Measurements from ENCODE around the gene EXD3.
"Not testable (repeated sequence)": the region's sequence is repeated elsewhere in the genome, so short reads cannot be mapped to it uniquely, and the experiment has no call there.

The EXD3 gene

GRCh38 chr9:137422604-137423513 lies at the start of gene EXD3, which contains the start of gene NOXA1:
Gene EXD3, minus strand, starts transcription at chr9:137423162. Its CDS starts 27,805 bp downstream, at chr9:137395357.
Gene NOXA1, plus strand, starts transcription at chr9:137423393. Its CDS starts 137 bp downstream, at chr9:137423530.
- DNase-seq (ENCODE audit: low spot score) = peak; percentile 94

- no peak for DNase-seq (ENCODE audit: low spot score)
These were observed 47.8 kb upstream of the EXD3 start for GRCh38 chr9:137470785-137471184.

- DNase-seq (ENCODE audit: low spot score) = no peak
These were observed 44.9 kb upstream of the EXD3 start for GRCh38 chr9:137467896-137468295.

GRCh38 chr9:137467161-137467581 lies 44.2 kb upstream of the EXD3 start:
- no peak for DNase-seq (ENCODE audit: low spot score)

- DNase-seq (ENCODE audit: low spot score) = not testable (repeated sequence)
These were observed 43.6 kb upstream of the EXD3 start for GRCh38 chr9:137466389-137467085.

GRCh38 chr9:137465720-137466388 lies 42.9 kb upstream of the EXD3 start:
- DNase-seq (ENCODE audit: low spot score) = no peak

- DNase-seq (ENCODE audit: low spot score) = no peak
These were observed 42.2 kb upstream of the EXD3 start for GRCh38 chr9:137465000-137465719.

GRCh38 chr9:137464291-137464999 lies 41.5 kb upstream of the EXD3 start:
- no peak for DNase-seq (ENCODE audit: low spot score)

- no peak for DNase-seq (ENCODE audit: low spot score)
These were observed 40.9 kb upstream of the EXD3 start for GRCh38 chr9:137463931-137464290.

- no peak for DNase-seq (ENCODE audit: low spot score)
These were observed 40.3 kb upstream of the EXD3 start for GRCh38 chr9:137462986-137463930.

GRCh38 chr9:137462396-137462985 lies 39.5 kb upstream of the EXD3 start:
- no peak for DNase-seq (ENCODE audit: low spot score)

GRCh38 chr9:137461663-137462395 lies 38.9 kb upstream of the EXD3 start:
- DNase-seq (ENCODE audit: low spot score) = peak; percentile 72

GRCh38 chr9:137461316-137461662 lies 38.3 kb upstream of the EXD3 start:
- DNase-seq (ENCODE audit: low spot score) = no peak

- no peak for DNase-seq (ENCODE audit: low spot score)
These were observed 37.7 kb upstream of the EXD3 start for GRCh38 chr9:137460363-137461315.

GRCh38 chr9:137459601-137460362 lies 36.8 kb upstream of the EXD3 start:
- no peak for DNase-seq (ENCODE audit: low spot score)

- DNase-seq (ENCODE audit: low spot score) = peak; percentile 92
These were observed 36.2 kb upstream of the EXD3 start, which contains the start of gene NSMF for GRCh38 chr9:137459152-137459600. Gene NSMF, minus strand, starts transcription at chr9:137459334. Its CDS starts 232 bp downstream, at chr9:137459102.
